Posterior vena cava (tissue), 2 donors: Measurements from ENCODE around the gene AKT3. TPM values are rescaled to one million over a fixed set of nuclear protein-coding genes. Genes with fewer than 3 reads are reported as not detected.
"Not testable (repeated sequence)": the region's sequence is repeated elsewhere in the genome, so short reads cannot be mapped to it uniquely, and the experiment has no call there.

Experiments
- DNase-seq: peaks from one replicate; pipeline ENCODE4 v3.0.0-alpha.2; 2020; ENCODE audit warnings: low spot score
- intact Hi-C, 2 donors: fragments of 100-400 bp; cut with DNase I; formaldehyde crosslinking; loops; one replicate each; pipeline versions ENCODE4 v1.14.1 to v1.14.2; 2022 to 2023
- total RNA-seq, 2 donors: library from RNA; stranded (reverse); fragmentation: NEBNext Ultra II Directional; extraction: Animal tissue kit (Norgen Biotek cat#: 25700); gene quantifications; one replicate each; pipeline ENCODE4 v1.2.1, GENCODE V29; 2021
- donor health status: DM: yes; HTN: yes; CAD: no.
- donor health status: DM: yes; HTN: yes; CAD: no.

Gene AKT3
- total RNA-seq, 2 donors from 2014 or later, result 119 to 169 TPM

DNA sequence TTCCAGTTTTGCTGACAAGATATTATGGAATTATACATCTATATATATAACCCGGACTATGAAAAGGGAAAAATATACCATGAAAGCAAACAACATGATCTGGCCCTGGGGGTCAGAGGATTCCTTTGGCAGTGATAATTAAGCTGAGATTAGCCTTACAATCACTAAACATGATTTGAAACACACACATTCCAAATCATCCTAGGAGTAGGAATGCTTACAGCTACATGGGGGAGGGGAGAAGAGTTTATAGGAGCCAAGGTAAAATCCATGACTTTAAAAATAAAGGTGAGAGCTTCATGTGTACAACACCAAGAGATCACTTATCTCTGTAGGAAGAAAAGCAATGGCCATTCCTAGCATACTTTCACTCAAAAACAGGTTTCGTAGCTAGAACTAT is 57.6 kb downstream of the AKT3 start:
- intact Hi-C loops, result no loop called here

GRCh38 chr1:243791586-243792267 is 58.3 kb downstream of the AKT3 start:
- intact Hi-C loops, result no loop called here

More for the DNA sequence above, 57.6 kb downstream of the AKT3 start:
- DNase-seq, result no peak

GRCh38 chr1:243790404-243790803 is 59.6 kb downstream of the AKT3 start:
- intact Hi-C loops, result no loop called here
- DNase-seq, result no peak

More at GRCh38 chr1:243791586-243792267, 58.3 kb downstream of the AKT3 start:
- DNase-seq, result no peak

GRCh38 chr1:243786531-243786930 is 63.5 kb downstream of the AKT3 start:
- intact Hi-C loops, result no loop called here
- no peak for DNase-seq

GRCh38 chr1:243784506-243784905 is 65.5 kb downstream of the AKT3 start:
- no peak for DNase-seq
- intact Hi-C loops, result no loop called here

- no peak for DNase-seq
- intact Hi-C loops, result no loop called here
Measured at GRCh38 chr1:243783714-243784113, 66.3 kb downstream of the AKT3 start.

DNA sequence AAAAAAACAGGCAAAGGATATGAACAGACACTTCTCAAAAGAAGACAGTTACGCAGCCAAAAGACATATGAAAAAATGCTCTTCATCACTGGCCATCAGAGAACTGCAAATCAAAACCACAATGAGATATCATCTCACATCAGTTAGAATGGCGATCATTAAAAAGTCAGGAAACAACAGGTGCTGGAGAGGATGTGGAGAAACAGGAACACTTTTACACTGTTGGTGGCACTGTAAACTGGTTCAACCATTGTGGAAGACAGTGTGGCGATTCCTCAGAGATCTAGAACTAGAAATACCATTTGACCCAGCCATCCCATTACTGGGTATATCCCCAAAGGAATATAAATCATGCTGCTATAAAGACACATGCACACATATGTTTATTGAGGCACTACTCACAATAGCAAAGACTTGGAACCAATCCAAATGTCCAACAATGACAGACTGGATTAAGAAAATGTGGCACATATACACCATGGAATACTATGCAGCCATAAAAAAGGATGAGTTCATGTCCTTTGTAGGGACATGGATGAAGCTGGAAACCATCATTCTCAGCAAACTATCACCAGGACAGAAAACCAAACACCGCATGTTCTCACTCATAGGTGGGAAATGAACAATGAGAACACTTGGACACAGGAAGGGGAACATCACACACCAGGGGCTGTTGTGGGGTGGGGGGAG is 77.5 kb downstream of the AKT3 start:
- not testable (repeated sequence) for DNase-seq

DNA sequence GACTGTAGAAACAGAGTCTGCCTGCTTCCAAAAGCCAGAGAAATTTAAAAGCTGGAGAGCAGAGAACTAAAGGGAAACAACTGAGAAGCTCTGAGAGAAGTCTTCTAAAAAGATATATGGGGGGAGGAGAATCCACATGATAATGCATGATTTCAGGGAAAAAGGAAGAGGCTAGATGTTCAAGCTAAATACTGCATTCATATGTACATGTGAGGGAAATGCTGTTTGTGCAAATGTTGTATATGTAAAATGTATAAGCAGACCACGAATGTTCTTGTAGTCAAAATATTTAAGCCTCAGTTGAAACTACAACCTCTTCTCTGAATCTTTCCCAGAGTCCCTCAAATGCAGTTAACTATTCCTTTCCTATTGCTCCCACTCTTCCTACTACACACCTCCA is 79.2 kb downstream of the AKT3 start:
- intact Hi-C loops, result no loop called here
- no peak for DNase-seq

More for the DNA sequence above, 77.5 kb downstream of the AKT3 start:
- intact Hi-C loops, result not testable (repeated sequence)

GRCh38 chr1:243765676-243766075 is 84.4 kb downstream of the AKT3 start:
- intact Hi-C loops, result no loop called here
- DNase-seq, result no peak

- intact Hi-C loops, result no loop called here
- DNase-seq, result no peak
Measured at GRCh38 chr1:243763806-243764205, 86.2 kb downstream of the AKT3 start.

DNA sequence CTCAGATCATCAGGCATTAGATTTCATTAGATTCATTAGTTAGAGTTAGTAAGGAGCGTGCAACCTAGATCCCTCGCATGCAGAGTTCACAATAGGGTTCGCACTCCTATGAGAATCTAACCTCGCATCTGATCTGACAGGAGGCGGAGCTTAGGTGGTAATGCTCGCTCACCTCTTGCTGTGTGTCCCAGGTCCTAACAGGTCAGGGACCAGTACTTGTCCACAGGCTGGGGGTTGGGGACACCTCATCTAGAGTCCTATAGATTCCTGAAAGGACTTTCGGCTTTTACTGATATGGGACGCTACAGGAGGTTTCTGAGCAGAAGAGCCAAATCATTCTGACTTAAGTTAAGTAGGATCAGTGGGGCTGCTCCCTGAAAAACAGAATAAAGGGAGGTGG is 91.4 kb downstream of the AKT3 start:
- intact Hi-C loops, result no loop called here
- DNase-seq, result no peak

DNA sequence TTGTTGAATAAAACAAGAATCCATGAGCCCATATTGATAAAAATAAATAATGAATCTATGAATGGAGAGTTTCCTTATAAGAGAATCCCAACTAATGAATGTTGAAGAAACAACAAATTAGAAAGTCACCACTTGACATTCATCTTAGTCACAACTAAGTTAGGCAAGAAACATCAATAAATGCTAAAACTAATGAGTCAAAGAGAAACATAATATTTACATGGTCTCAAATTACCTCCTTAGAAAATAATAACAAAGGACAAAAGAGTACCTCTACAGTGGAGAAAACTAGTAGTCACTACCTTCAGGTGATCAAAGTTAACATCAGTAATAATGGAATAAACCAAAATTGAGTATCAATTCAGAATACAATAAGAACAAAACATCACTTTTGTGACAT is 93.5 kb downstream of the AKT3 start:
- intact Hi-C loops, result no loop called here
- no peak for DNase-seq

DNA sequence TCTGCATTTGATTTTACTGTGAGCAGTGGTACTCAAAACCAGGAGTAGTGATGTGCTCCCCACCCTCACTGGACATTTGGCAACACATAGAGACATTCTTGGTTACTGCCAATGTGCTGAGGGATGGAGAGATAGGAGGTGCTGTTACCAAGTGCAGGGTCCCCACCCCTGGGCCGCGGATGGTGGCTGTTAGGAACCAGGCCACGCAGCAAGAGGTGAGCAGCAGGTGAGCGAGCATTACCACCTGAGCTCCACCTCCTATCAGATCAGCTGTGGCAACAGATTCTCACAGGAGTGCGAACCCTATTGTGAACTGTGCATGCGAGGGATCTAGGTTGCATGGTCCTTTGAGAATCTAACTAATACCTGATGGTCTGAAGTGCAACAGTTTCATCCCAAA is 95.7 kb downstream of the AKT3 start:
- no peak for DNase-seq
- intact Hi-C loops, result no loop called here

GRCh38 chr1:243751506-243751905 is 98.5 kb downstream of the AKT3 start:
- DNase-seq, result no peak
- intact Hi-C loops, result no loop called here

DNA sequence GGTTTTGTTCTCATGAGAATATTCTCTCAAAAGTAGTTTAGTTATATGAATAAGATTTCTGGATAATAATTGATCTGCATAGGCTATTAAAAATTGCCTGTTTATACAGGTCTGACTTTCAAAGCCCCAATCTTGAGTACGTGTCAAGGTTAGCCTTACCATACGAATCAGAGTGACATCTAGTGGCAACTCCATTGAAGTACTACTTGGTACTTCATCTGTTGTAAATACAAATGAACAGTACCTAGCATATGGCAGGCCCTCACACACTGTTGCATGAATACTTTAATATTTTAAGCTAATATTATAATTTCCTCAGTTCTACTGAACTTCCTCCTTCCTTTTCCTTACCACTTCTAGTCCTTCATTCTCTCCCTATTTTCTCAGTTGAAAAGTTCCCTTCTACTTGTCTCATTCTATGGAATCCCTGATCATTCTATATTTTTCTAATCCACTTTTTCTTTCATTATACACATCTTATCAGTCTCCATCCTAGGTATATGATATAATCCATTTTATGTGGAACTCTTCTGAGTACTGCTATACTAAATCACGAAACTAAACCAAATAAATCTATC is 101.2 kb downstream of the AKT3 start:
- intact Hi-C loops, result no loop called here
- no peak for DNase-seq

DNA sequence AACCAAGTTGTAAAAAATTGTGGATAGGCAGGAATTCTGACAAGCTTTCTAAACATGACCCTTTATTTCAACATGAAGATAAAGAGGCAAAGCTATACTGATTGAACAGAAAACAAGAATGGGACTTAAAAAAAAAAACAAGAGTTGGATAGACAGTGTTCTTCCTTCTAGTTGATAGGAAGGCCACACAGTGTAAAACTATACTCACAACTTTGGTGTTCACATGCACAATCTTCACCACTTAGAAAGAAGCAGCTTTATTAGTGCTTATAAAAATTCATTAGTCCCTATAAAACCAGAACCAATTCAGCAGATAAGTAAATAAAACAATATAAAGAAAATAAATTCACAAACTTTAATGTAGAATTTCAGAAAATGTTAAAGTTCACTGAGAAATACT is 101.8 kb downstream of the AKT3 start:
- intact Hi-C loops, result no loop called here
- DNase-seq, result no peak

- intact Hi-C loops, result no loop called here
- DNase-seq, result no peak
Measured at GRCh38 chr1:243746751-243747150, 103.3 kb downstream of the AKT3 start.

DNA sequence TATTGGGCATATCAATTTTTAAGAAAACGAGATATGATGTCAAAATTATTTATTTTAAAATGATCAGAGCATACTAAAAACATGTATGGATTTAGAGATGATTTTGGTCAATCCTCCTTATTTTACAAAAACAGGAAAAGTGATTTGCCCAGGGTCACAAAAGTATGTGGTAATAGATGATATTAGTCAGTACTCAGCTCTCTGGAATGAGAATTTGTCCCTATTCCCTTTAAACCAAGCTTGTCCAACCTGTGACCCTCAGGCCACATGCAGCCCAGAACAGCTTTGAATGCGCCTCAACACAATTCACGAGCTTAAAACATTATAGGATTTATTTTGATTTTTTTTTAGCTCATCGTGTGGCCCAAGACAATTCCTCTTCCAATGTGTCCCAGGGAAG is 104.7 kb downstream of the AKT3 start:
- DNase-seq, result no peak
- intact Hi-C loops, result no loop called here

GRCh38 chr1:243742819-243743218 is 107.2 kb downstream of the AKT3 start:
- no peak for DNase-seq
- intact Hi-C loops, result no loop called here

- intact Hi-C loops, result no loop called here
Measured at GRCh38 chr1:243740255-243740999, 109.6 kb downstream of the AKT3 start.

More at GRCh38 chr1:243740255-243740999, 109.6 kb downstream of the AKT3 start:
- DNase-seq, result no peak
